Large intestine (tissue), 3 donors: ENCODE measurements around the gene ACBD7. TPM values are rescaled to one million over a fixed set of nuclear protein-coding genes. Genes with fewer than 3 reads are reported as not detected.
A peak's percentile ranks its signal among the peaks of the same experiment; 100 is the strongest.

Source experiments
- DNase-seq, 2 donors: peaks; one replicate each; pipeline versions ENCODE4 v3.0.0 to v3.0.0-alpha.2; 2013
- H3K27ac ChIP-seq: one replicate; pipeline ENCODE4 v1.5.1; 2013; ENCODE audit warnings: low read length
- H3K27me3 ChIP-seq: 2 replicates; pipeline ENCODE4 v1.6.1; 2013; ENCODE audit warnings: low read length; ENCODE audit not compliant: control insufficient read depth, insufficient read depth
- H3K36me3 ChIP-seq: 2 replicates; pipeline ENCODE4 v1.6.1; 2013; ENCODE audit warnings: low read length; ENCODE audit not compliant: control insufficient read depth, insufficient read depth
- H3K4me1 ChIP-seq: one replicate; pipeline ENCODE4 v1.6.1; 2013; ENCODE audit warnings: low read length; ENCODE audit not compliant: control insufficient read depth, insufficient read depth
- H3K4me3 ChIP-seq: one replicate; pipeline ENCODE4 v1.5.1; 2013; ENCODE audit warnings: low read length
- H3K9me3 ChIP-seq: one replicate; pipeline ENCODE4 v1.6.1; 2013; ENCODE audit warnings: mild to moderate bottlenecking, low read depth, low read length, moderate library complexity; ENCODE audit not compliant: control insufficient read depth
- WGBS: methylation state at CpG from one replicate; pipeline ENCODE4 v1.1.5; 2013; ENCODE audit warnings: low lambda C conversion rate; ENCODE audit not compliant: insufficient coverage; 5-methylcytosine and 5-hydroxymethylcytosine counted together
- polyA plus RNA-seq: library from polyadenylated mRNA; unstranded; fragments of 120-200 nt; gene quantifications from one replicate; pipeline ENCODE4 v1.2.1, GENCODE V29; 2013

The ACBD7 gene
- polyA plus RNA-seq, 1 donor: 2.2 TPM

DNA sequence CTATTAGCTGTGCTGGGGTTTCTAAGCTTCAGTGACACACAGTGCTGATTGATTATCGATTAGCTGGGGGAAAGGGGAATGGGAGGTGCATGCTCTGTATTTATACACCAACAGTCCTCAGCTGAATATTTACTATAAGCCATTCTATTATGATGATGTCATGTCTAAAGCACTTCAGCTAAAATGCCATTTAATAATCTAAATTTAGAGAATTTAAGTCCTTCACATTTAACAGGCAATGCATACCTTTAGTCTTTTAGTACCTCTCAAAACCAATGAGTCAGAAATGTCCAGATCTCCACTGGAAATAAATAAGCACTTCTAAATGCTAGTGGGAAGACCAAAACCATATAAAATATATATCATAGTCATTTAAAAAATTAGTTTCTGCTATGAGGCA, 33.1 kb upstream of the ACBD7 start:
- WGBS: no CpG with 5 or more reads among the region's 1 CpG
- no peak overlapping the region for H3K27ac ChIP-seq
- no peaks in the 10 kb centered on the region for H3K9me3 ChIP-seq
- DNase-seq: no peak
- no peaks in the 10 kb centered on the region for H3K4me1 ChIP-seq
- no peak overlapping the region for H3K4me3 ChIP-seq
- H3K36me3 ChIP-seq: peaks cover 49% of the 10 kb centered on the region
- H3K27me3 ChIP-seq: no peaks in the 10 kb centered on the region

DNA sequence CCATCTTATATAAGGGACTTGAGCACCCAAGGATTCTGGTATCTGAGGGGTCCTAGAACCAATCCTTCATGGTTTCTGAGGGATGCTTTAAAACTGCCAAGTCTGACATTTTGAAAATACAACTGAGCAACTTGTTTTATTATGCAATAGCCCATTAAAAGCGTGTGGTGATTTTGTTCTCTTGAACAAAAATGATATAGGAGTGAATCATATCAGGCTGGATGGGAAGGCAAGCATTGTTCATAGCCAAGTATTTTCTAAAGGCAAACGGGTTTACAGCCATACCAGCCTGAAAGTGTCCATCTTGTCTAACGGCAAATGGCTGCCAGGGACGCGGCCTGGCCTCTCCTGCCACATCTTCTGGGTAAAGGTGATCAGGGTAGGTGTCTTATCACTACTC, 31.9 kb upstream of the ACBD7 start:
- 100% methylated on average over 1 of the region's 5 CpGs for WGBS
- no peaks in the 10 kb centered on the region for H3K9me3 ChIP-seq
- H3K27ac ChIP-seq: no peak overlapping the region
- no peaks in the 10 kb centered on the region for H3K4me1 ChIP-seq
- H3K4me3 ChIP-seq: no peak overlapping the region
- DNase-seq: no peak
- H3K27me3 ChIP-seq: no peaks in the 10 kb centered on the region
- peaks cover 41% of the 10 kb centered on the region for H3K36me3 ChIP-seq

DNA sequence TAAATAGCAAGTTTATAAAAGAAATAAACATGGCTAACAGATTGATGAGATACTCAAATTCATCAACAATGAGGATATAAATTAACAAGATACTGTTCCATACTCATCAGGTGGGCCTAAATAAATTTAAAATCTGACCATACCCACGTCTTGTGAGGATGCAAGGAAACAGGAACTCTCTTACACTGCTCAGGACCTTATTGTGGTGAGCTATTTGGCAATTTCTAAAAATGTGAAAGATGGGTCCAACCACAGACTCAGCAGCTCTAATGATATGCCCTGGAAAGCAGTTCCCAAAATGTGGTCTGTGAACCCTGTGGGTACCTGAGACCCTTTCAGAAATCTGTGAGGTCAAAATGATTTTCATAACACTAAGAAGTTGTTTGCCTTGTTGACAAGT, 30.0 kb upstream of the ACBD7 start:
- Histone ChIP-seq H3K36me3 (peaks cover 39% of the 10 kb centered on the region), H3K9me3 (no peaks in the 10 kb centered on the region), H3K4me3 (no peak overlapping the region), H3K27ac (no peak overlapping the region), H3K4me1 (no peaks in the 10 kb centered on the region), H3K27me3 (no peaks in the 10 kb centered on the region)
- WGBS: 100% methylated on average over 1 of the region's 1 CpG
- DNase-seq: no peak

DNA sequence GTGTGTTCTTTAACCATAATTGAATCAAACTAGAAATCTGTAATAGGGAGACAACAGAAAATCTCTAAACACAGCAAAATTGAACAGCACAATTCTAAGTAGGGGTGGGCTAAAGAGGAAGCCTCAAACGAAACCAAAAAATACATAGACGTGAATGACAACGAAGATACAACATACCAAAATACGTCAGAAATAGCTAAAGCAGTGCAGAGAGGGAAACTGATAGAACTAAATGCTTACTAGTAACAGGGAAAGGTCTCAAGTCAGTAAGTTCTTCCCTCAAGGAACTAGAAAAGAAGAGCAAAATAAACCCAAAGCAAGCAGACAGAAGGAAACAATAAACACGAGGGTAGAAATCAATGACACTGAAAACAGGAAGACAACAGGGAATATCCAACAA, 27.6 kb upstream of the ACBD7 start:
- DNase-seq: no peak
- Histone ChIP-seq H3K27me3 (no peaks in the 10 kb centered on the region), H3K9me3 (no peaks in the 10 kb centered on the region), H3K4me1 (no peaks in the 10 kb centered on the region), H3K4me3 (no peak overlapping the region), H3K27ac (no peak overlapping the region), H3K36me3 (peaks cover 49% of the 10 kb centered on the region)
- 100% methylated on average over 5 of the region's 5 CpGs for WGBS

DNA sequence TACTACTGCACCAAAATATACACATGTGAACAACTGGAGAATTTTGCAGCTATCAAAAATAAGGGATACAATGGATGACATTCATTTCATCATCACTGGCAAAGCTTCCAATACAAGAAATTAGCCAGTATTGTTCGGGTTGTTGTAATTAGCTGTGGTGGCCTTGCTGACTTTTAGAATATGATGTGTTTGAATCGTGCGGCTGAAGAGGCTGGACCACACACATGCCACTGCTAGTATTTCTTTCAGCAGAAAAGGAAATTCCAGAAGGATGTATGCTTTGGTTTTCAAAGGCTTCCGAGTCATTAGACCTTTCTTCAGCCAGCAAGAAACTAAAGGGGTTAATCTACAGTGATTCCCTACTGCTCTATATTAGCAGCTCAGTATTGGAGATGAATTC, 25.2 kb upstream of the ACBD7 start:
- Histone ChIP-seq H3K4me1 (no peaks in the 10 kb centered on the region), H3K36me3 (peaks cover 43% of the 10 kb centered on the region), H3K4me3 (no peak overlapping the region), H3K27me3 (no peaks in the 10 kb centered on the region), H3K9me3 (no peaks in the 10 kb centered on the region), H3K27ac (no peak overlapping the region)
- no CpG with 5 or more reads among the region's 4 CpGs for WGBS
- DNase-seq: no peak

DNA sequence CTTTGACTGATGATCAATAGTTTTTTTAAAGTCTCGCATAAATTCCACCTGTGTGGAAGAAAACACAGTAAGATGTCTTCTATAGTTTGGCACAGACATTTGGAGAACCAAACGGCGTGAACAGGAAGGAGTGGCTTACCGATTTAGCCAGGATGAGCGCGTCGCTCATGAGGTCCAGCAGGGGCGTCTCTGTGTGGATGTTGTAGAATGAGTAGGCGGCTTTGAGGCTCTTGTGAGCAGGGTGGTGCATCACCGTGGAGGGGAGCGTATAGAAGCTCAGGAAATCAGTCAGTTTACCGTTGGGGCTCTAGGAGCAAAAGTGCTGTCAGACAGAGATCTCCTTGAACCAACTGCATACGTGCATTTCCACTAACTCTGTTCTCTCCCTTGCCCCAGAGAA, 24.1 kb upstream of the ACBD7 start:
- no peak overlapping the region for H3K4me3 ChIP-seq
- H3K27me3 ChIP-seq: no peaks in the 10 kb centered on the region
- H3K36me3 ChIP-seq: peaks cover 38% of the 10 kb centered on the region
- DNase-seq: no peak
- H3K27ac ChIP-seq: no peak overlapping the region
- H3K4me1 ChIP-seq: no peaks in the 10 kb centered on the region
- no peaks in the 10 kb centered on the region for H3K9me3 ChIP-seq
- 100% methylated on average over 1 of the region's 13 CpGs for WGBS

DNA sequence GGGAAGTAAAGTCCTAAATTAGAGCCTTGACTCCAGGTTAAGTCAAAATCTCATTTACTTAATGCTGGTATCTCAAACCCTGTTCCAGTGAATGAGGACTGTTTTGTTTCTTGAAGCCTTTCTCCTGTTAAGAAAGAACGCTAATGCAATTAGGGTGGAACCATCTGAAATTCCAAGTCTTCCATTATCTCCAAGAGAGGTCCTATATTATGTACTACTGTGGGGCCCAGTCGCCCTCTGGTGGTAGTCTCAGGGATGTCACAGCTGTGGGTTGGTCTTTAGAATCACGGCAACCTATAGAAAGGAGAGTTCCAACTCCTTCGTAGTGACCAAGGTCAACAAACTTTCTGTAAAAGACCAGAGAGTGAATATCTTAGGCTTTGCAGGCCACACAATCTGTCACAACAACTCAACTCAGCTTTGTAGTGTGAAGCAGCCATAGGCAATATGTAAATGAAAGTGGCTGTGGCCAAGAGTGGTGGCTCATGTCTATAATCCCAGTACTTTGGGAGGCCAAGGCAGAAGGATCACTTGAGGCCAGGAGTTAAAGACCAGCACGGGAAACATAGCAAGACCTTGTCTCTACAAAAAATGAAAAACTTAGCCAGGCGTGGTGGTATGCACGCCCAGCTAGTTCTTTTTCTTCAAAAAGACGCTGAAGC, 17.9 kb upstream of the ACBD7 start:
- Histone ChIP-seq H3K4me3 (no peak overlapping the region), H3K27ac (no peak overlapping the region), H3K4me1 (no peaks in the 10 kb centered on the region), H3K9me3 (no peaks in the 10 kb centered on the region), H3K27me3 (no peaks in the 10 kb centered on the region), H3K36me3 (peaks cover 65% of the 10 kb centered on the region)
- DNase-seq: peak; percentile 58 to 71
- no CpG with 5 or more reads among the region's 8 CpGs for WGBS

DNA sequence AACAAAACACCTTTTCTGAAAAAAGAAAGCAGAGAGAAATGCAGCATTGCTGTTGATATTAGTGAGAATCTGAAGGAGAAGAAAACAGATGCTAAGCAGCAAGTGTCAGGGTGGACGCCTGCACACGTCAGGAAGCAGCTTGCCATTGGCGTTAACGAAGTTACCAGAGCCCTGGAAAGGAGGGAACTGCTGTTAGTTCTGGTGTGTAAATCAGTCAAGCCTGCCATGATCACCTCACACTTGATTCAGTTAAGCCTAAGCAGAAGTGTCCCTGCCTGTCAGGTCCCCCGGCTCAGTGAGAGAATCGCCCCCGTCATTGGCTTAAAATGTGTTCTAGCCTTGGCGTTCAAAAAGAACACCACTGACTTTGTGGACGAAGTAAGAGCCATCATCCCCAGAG, 14.9 kb upstream of the ACBD7 start:
- Histone ChIP-seq H3K4me1 (peaks cover 11% of the 10 kb centered on the region), H3K4me3 (no peak overlapping the region), H3K27ac (no peak overlapping the region), H3K9me3 (no peaks in the 10 kb centered on the region), H3K36me3 (peaks cover 61% of the 10 kb centered on the region), H3K27me3 (no peaks in the 10 kb centered on the region)
- no CpG with 5 or more reads among the region's 9 CpGs for WGBS
- DNase-seq: no peak

DNA sequence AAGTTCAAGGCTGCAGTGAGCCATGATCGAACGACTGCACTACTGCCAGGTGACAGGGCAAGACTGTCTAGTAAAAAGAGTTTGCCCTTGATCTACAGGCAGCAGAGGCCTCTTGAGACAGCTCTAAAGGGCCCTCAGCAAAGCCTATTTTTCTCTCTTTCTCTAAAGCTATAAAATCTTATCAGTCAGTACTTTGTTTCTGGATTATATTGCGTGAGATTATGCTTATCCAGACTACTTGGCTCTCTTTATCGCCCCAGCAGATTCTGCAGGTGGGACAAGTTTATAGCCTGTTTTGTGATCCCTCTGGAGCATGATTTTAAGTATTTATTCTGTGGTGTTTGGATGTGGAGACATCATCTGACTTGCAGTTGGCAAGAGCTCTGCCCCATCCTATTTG, 11.3 kb upstream of the ACBD7 start:
- Histone ChIP-seq H3K4me3 (no peak overlapping the region), H3K27ac (peak overlapping the region; percentile 16), H3K27me3 (no peaks in the 10 kb centered on the region), H3K4me1 (peaks cover 14% of the 10 kb centered on the region), H3K9me3 (no peaks in the 10 kb centered on the region), H3K36me3 (peaks cover 40% of the 10 kb centered on the region)
- WGBS: no CpG with 5 or more reads among the region's 4 CpGs
- DNase-seq: peak in 1 of 2 donors; percentile 43

DNA sequence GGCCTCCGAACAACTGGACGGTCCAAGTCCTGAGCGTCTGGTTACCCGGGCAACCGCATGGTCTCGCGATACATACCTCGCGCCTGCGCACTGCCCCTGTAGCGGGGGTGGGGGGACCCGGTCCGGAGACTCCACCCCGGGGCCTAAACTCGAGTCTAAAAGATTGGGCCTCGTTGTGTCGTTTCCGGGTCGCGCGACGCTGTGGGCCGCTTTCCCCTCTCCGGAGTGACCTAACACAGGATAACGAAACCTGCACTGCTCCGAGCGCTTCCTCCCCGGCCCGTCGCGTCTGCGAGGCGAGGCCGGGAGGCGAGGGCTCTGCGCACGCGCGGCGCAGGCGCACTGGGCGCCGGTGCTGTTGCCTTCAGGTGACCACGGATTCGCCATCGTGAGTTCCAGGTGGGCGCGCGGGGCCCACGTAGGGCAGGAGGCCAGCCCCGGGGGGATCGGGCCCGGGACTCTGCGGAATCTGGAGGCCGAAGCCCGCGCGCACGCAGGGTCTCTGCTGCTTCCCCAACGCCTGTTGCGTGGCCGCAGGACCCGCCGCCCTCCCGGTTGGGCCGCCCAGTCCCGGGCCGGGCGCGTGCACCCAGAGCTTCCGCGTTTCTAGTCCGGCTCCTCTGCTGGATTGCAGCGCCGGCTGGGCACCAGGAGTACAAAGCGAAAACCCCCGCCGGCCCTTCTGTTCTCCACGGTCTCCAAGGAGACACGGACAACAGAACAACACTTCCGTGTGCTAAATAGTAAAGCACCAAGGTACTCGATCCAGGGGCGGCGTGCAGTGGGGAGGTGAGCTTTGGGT, 8.6 kb upstream of the ACBD7 start, which contains the start of gene RPP38:
RPP38 (plus strand) TSS at position 345 of the 802 bp plus-strand sequence. CDS start 5,960 bp downstream, outside the sequence.
- H3K27me3 ChIP-seq: no peaks in the 10 kb centered on the region
- H3K4me3 ChIP-seq: peak within 1 kb of the TSS; percentile 78
- DNase-seq: peak; percentile 94 to 96
- H3K4me1 ChIP-seq: peaks cover 14% of the 10 kb centered on the region
- peaks cover 15% of the 10 kb centered on the region for H3K36me3 ChIP-seq
- H3K9me3 ChIP-seq: no peaks in the 10 kb centered on the region
- WGBS: no CpG with 5 or more reads among the region's 84 CpGs
- peak within 1 kb of the TSS; percentile 95 for H3K27ac ChIP-seq
